Suprapubic skin (tissue), 4 donors: ENCODE results near the gene RNF32.

ENCODE experiments used
- POLR2A ChIP-seq, 2 donors: fragments of 450-650 bp; IDR thresholded peaks; one replicate each; pipeline ENCODE4 v1.6.1; 2017; ENCODE audit warnings: antibody characterized with exemption in 2 of 2, mild to moderate bottlenecking in 2 of 2, moderate library complexity in 2 of 2
- POLR2AphosphoS5 ChIP-seq, 3 donors: sonication (generic); formaldehyde crosslinking; IDR thresholded peaks; one replicate each; pipeline ENCODE4 v1.6.1; 2017; ENCODE audit warnings: antibody characterized with exemption in 3 of 3
- TF ChIP-seq, protein P1 (sequence below), 2 donors: fragments of 200-600 bp in 1 of 2; fragments of 450-650 bp in 1 of 2; sonication (generic) in 1 of 2; IDR thresholded peaks; one replicate each; pipeline ENCODE4 v1.5.1; 2016 to 2019; ENCODE audit warnings: antibody characterized with exemption in 2 of 2, mild to moderate bottlenecking in 1 of 2, moderate library complexity in 1 of 2

DNA sequence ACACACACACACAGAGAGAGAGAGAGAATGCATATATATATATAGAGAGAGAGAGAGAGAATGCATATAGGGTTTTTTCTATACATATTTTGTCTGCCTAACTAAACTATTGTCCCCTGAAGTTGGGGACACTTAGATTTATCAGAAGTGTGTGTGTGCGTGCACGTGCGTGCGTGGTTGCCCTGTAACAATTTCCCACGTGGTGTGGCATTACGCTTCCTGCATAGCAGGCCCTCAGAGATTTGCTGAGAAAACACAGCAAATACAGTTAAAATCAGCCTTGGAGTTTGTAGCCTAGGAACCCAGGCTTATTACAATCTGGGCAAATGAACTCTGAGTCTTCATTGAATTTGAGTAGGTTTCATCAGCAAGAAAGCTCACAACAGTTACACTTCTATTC is 14.7 kb downstream of the RNF32 start:
- no peak for TF ChIP-seq POLR2AphosphoS5 (IDR thresholded peaks at IDR 0.05)
- TF ChIP-seq, protein P1, sequence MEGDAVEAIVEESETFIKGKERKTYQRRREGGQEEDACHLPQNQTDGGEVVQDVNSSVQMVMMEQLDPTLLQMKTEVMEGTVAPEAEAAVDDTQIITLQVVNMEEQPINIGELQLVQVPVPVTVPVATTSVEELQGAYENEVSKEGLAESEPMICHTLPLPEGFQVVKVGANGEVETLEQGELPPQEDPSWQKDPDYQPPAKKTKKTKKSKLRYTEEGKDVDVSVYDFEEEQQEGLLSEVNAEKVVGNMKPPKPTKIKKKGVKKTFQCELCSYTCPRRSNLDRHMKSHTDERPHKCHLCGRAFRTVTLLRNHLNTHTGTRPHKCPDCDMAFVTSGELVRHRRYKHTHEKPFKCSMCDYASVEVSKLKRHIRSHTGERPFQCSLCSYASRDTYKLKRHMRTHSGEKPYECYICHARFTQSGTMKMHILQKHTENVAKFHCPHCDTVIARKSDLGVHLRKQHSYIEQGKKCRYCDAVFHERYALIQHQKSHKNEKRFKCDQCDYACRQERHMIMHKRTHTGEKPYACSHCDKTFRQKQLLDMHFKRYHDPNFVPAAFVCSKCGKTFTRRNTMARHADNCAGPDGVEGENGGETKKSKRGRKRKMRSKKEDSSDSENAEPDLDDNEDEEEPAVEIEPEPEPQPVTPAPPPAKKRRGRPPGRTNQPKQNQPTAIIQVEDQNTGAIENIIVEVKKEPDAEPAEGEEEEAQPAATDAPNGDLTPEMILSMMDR (IDR thresholded peaks at IDR 0.05), result no peak
- no peak for TF ChIP-seq POLR2A (IDR thresholded peaks at IDR 0.05)
